ENCODE data around the gene IER3IP1.
"Not testable (repeated sequence)": the region's sequence is repeated elsewhere in the genome, so short reads cannot be mapped to it uniquely, and the experiment has no call there.

Gene IER3IP1

GRCh38 chr18:47158404-47158803, 17.8 kb downstream of the IER3IP1 start:
- DNase-seq (ENCODE audit: low read depth) = not testable (repeated sequence)

GRCh38 chr18:47151439-47151838, 24.7 kb downstream of the IER3IP1 start:
- no peak for DNase-seq (ENCODE audit: low read depth)

DNA sequence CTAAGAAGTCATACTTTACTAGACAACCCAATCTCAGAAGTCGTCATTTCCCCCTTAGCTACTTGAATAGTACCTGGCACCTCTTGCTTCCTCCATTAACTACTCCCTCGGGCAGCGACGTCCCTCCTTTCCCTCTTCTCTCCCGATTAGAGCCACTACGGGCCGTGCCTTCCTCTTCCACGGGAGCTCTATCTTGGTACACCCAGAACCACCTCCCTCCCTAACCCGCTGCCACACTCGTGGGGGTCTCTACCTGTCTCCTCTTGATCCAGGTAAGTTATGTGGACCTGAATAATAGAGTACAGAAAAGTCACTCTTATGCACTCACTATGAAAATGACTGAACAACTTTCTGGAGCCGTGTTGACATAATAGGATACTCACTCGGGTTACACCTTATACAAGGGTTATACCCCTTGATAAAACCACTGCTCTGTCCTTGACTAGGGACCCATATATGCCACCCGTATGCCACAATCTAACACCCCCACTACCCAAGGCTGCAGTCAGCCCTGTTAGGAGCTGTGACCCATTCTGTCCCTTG, 25.3 kb downstream of the IER3IP1 start:
- DNase-seq (ENCODE audit: low read depth) = no peak

- peak; percentile 54 for DNase-seq (ENCODE audit: low read depth)
Measured at GRCh38 chr18:47150029-47150823, 25.9 kb downstream of the IER3IP1 start, which contains the start of gene HDHD2. HDHD2 (minus strand) TSS chr18:47150500; CDS start chr18:47136439, 14,061 bp downstream.

DNA sequence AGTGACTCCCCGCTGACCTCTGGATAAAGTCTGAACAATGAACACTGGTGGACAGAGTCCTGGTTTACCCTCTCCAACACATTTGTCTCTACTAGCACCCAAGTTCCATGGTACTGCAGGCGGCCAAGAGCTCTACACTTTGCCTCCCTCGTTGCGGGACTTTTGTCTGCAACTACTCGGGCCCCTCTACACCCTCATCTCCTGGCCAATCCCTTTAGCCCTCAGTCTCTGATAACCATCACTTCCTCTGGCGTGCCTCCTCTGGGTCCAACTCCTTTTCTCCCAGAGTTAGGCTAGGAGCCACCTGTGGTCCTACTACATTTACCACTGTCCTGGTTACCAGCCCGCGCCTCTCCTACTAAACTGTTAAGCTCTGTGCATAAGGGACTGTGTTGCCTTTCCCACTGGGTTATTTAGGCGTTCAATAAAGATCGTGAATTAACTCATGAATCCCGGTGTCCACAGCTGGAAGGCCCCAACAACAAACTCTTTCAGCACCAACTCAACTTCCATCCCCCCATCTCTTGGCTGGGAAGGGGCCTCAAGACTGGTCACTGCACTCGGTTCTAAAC, 26.6 kb downstream of the IER3IP1 start:
- no peak for DNase-seq (ENCODE audit: low read depth)

DNA sequence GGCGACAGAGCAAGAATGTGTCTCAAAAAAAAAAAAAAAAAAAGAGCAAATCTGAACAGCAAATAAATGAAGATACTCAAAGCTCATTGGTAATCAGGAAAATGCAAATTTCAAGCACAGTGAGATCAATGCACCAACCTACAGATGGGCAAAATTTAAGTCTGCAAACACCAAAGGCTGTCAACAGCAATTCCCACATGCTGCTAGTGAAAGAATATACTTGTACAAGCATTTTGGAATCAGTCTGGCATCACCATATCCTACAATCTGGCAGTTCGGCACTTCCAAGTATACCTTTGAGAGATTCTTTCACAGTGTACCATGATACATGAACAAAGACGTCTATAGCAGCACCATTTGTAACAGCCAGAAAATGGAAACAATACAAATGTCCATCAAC, 30.0 kb downstream of the IER3IP1 start:
- DNase-seq (ENCODE audit: low read depth) = no peak

DNA sequence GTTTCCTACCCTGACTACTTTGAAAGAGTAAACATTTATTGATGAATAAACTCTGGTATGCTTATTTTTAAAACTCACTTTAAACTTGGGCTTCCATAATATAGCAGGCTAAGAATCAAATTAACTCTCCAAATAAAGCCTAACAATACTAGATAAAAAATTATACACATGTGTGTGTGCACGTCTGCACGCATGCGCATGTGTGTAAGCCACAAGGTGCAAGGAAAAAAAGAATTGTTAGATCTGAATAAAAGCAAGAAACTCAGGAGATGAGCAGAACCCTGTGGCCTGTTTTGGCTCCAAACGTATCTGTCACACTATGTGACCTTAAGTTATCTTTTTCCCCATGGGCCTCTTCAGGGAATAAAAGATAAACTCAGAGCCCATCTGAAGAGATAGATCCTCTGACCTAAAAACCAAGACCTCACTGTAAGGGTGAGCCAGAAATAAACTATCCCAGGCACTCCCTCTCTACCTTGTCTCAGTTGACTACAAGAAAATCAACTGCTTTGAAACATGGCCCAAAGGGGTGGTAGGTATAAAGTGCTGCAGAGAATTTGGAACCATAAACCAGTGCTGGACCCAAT, 32.2 kb downstream of the IER3IP1 start:
- no peak for DNase-seq (ENCODE audit: low read depth)

DNA sequence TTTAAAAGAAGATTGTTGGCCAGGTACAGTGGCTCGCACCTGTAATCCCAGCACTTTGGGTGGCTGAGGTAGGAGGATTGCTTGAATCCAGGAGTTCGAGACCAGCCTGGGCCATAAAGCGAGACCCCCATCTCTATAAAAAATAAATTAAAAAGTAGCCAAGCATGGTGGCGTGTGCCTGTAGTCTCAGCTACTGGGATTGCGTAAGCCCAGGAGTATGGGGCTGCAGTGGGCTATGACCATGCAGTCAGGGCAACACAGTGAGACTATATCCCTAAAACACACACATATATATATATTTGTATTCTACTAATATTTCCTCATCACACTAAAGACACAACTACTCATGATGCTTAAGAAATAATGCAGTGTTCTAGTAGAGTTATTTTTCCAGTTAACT, 33.0 kb downstream of the IER3IP1 start:
- no peak for DNase-seq (ENCODE audit: low read depth)

DNA sequence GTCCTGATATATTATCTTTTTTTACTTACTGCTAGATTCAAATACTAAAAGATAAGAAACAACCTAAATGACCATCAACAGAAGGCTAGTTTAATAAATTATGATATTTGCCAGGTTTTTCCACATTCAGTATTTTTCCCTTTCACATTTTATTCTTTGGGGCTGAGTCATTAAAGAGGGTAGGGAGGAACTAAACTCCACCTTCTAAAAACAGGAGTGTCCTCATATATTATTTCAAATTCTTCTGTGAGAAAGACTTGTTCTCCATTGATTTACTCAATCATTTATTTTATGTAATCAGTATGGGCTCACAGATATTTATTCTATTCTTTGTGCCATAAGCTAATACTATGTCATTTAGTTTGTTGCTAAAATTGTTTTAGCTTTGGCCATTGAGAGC, 34.9 kb downstream of the IER3IP1 start:
- DNase-seq (ENCODE audit: low read depth) = no peak

DNA sequence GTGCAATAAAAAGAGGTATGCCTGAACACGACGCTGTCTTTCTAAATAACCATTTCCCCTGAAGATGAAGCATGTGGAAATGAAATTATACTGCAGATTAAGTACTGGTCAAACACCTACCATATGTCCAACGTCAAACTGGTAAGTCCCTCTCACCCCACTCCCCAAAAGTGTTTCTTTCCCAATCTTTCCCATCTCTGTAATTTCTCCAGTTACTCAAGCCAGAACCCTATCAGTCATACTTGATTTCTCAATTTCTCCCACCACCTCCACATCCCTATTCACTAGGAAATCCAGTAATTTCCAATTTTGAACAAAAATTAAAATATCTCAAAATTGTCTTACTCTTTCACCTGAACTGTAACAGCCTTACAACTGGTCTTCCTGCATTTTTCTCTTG, 55.0 kb downstream of the IER3IP1 start:
- DNase-seq (ENCODE audit: low read depth) = no peak

DNA sequence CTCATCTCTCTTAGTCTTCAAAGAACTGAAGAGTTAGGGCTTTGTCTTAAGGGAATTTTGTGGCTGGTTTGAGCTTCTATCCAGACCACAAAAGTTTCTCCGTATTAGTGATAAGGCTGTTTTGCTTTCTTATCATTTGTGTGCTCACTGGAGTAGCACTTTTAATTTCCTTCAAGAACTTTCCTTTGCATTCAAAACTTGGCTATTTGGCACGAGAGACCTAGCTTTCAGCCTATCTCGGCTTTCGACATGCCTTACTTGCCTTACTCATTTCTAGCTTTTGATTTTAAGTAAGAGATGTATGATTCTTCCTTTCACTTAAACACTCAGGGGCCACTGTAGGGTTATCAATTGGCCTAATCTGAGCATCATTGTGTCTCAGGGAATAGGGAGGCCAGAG, 55.7 kb downstream of the IER3IP1 start:
- DNase-seq (ENCODE audit: low read depth) = no peak

GRCh38 chr18:47118981-47119380, 57.2 kb downstream of the IER3IP1 start:
- no peak for DNase-seq (ENCODE audit: low read depth)

DNA sequence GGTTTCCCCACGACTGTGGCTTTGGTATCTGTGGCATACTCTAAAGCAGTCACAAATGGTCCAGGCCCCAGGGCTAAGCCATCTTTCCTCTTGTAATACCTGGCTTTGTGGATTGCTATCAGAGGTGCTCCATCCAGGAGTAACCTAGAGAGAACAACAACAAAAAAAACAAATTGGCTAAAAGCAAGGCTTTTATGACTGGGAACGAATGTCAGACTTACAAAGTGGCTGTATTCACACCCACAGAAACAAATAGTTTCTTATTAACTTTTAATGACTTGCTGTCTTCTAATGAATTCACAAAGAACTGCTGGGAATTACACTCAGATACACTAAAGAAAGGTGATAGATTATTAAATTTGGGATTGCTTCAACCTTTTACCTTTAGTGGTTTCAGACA, 61.0 kb downstream of the IER3IP1 start:
- no peak for DNase-seq (ENCODE audit: low read depth)

DNA sequence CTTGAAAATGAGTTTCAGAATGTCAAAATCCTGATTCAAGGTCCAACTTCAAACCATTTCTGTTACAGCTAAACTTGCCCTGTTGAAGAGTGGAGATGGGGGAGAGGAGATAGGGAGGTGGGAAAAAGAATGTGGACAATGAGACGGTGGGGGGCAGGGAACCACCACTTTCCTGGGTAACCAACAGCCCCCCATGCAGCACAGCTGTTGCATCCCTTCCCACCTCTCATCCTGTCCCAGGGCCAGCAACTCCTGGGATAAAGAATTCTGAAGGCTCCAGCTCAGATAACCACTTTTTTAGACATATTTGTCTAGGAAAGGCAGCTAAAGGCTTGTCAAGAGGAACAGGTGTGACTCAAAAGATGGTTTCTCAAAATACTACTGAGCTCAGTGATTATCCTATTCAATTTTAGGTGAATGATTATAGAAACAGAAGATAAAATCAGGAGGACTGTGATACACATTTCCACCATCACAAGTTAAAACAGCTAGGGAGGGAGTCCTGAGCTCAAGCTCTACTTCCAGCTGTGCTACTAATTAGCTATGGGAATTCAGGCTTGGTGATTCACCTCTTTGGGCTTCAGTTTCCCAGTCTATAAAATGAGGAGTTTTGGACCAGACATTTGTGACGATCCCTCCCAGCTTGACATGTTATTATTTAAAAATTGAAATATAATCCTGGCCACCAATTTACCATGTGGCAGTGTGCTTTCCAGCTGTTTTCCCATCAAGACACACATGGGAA, 62.2 kb downstream of the IER3IP1 start:
- DNase-seq (ENCODE audit: low read depth) = no peak

- no peak for DNase-seq (ENCODE audit: low read depth)
Measured at GRCh38 chr18:47110492-47111274, 65.5 kb downstream of the IER3IP1 start.

GRCh38 chr18:47109720-47110119, 66.4 kb downstream of the IER3IP1 start:
- DNase-seq (ENCODE audit: low read depth) = no peak

DNA sequence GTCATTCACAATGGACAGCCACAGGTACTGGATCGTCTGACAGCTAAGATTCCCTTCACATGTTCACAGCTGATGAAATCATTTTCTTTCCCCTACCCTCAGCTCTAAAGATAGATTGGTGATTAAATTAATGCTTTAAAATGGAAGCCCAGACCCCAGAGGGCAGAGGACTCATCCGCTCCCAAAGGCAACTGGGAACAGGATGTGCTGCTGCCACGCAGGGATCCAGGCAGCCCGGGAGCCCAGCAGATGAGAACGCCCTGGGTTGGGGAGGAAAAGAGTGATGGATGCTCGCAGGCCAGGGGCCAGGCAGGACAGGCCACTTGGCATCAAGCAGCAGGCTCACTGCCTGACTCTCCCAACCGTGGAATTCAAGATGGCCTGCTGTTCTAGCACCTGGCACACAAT, 67.2 kb downstream of the IER3IP1 start:
- DNase-seq (ENCODE audit: low read depth) = no peak

- no peak for DNase-seq (ENCODE audit: low read depth)
Measured at GRCh38 chr18:47108373-47108772, 67.8 kb downstream of the IER3IP1 start.
